Skeletal muscle tissue (tissue), 4 donors: ENCODE measurements around the gene ZNF77. TPM values are rescaled to one million over a fixed set of nuclear protein-coding genes. Genes with fewer than 3 reads are reported as not detected.
"Not testable (repeated sequence)": the region's sequence is repeated elsewhere in the genome, so short reads cannot be mapped to it uniquely, and the experiment has no call there.

Experiments
- H3K27ac ChIP-seq: one replicate; pipeline ENCODE4 v1.7.0; 2013; ENCODE audit warnings: mild to moderate bottlenecking, low read depth, low read length, inconsistent platforms
- H3K27me3 ChIP-seq, 3 donors: one replicate each; pipeline ENCODE4 v1.7.0; 2013; ENCODE audit warnings: low read length in 3 of 3; ENCODE audit not compliant: control insufficient read depth in 3 of 3, insufficient read depth in 3 of 3
- H3K36me3 ChIP-seq, 3 donors: one replicate each; pipeline ENCODE4 v1.7.0; 2013; ENCODE audit warnings: low read length in 3 of 3; ENCODE audit not compliant: control insufficient read depth in 3 of 3, insufficient read depth in 3 of 3
- H3K4me1 ChIP-seq, 3 donors: one replicate each; pipeline ENCODE4 v1.7.0; 2013; ENCODE audit warnings: low read length in 3 of 3, mild to moderate bottlenecking in 3 of 3; ENCODE audit not compliant: control insufficient read depth in 3 of 3, insufficient read depth in 3 of 3
- H3K4me3 ChIP-seq, 3 donors: one replicate each; pipeline ENCODE4 v1.7.0; 2013; ENCODE audit warnings: low read length in 3 of 3
- H3K9ac ChIP-seq, 3 donors: one replicate each; pipeline ENCODE4 v1.7.0; 2013; ENCODE audit warnings: low read length in 3 of 3, mild to moderate bottlenecking in 3 of 3, moderate library complexity in 2 of 3, low read depth in 1 of 3
- H3K9me3 ChIP-seq, 3 donors: one replicate each; pipeline ENCODE4 v1.7.0; 2013; ENCODE audit warnings: low read length in 3 of 3; ENCODE audit not compliant: control insufficient read depth in 3 of 3
- total RNA-seq: library from RNA; depleted of rRNA; stranded (reverse); fragments of >200 nt; gene quantifications from one replicate; pipeline ENCODE4 v1.2.3, GENCODE V29; 2014
- donor health status: Osteomylitis.

ZNF77 gene
- total RNA-seq, 1 donor from 2014 or later: 8.4 TPM

DNA sequence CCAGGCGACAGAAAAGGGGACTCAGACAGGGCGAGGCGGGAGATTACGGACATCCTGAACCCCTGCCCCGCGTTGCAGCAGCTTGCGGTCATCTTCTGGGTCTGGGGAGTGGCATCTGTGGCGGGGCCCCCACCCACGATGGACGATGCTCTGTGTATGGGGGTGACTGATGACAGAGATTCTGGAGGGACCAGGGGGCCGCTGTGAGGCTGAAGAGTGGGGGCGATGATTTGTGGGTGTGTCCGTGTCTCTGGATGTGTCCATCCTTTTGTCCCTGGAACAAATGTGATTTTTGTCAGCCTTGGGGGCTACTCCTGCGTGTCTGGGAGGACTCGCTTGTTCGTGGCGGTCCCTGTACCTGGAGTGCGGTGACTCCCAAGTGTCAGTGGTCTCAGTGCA lies 17.7 kb downstream of the ZNF77 start:
- Histone ChIP-seq H3K36me3 (peaks cover 3 to 8% (median 5%) of the 10 kb centered on the region in 3 donors), H3K4me1 (peaks cover 0 to 3% (median 2%) of the 10 kb centered on the region in 3 donors), H3K4me3 (no peak overlapping the region), H3K27me3 (no peaks in the 10 kb centered on the region), H3K9me3 (peaks cover under 1 to 7% (median 2%) of the 10 kb centered on the region in 3 donors), H3K9ac (no peak overlapping the region), H3K27ac (no peak overlapping the region)

DNA sequence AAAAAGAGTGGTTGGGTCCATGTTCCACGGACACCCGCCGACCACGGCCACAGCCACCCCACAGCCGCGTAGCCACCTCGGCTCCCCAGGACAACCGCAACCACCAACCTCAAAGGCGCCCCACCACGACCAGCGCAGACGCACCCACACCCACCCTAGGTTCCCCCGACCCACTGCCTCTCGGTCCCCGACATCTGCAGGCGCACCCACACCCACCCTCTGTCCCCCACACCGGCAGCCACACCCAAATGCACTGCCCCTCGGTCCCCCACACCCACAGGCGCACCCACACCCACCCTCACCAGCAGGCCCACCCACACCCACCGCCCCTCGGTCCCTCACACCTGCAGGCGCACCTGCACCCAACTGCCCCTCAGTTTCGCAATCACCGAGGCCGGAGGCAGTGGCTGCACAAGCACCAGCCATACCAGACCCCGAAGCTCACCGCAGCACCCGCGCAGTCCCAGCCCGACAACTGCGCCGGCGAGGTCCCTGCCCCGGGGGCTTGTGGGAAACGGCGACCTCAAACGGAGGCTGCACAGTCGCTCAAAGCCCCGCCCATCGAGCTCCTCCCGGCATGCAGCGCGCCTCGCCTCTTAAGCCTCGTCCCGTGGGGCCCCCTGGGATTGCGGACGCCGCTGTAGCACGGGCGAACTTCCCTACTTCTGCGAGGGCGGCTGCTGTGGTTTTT lies 18.3 kb downstream of the ZNF77 start:
- Histone ChIP-seq H3K27ac (no peak overlapping the region), H3K4me3 (no peak overlapping the region), H3K36me3 (peaks cover 1 to 6% (median 5%) of the 10 kb centered on the region in 3 donors), H3K9ac (no peak overlapping the region), H3K9me3 (peaks cover 0 to 5% (median 2%) of the 10 kb centered on the region in 3 donors), H3K4me1 (peaks cover 0 to 3% (median 2%) of the 10 kb centered on the region in 3 donors), H3K27me3 (no peaks in the 10 kb centered on the region)

DNA sequence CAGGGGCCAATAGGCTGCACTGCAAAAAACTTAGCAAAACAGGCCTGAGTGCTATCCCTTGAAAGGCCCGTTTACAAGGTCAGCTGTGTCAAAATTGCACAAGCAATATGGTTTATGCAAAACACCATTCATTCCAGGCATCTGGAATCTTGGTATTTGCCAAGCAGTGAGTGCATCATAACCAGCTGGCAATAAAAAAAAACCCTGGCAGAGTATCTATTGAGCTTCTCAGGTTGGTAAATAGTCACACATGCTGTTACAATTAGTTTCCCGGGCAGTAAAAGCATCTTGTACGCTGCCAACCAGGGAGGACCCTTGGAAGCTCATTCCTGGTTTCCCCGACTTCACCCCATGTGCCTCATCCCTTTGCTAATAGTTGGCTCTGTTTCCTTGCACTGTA lies 21.3 kb downstream of the ZNF77 start:
- Histone ChIP-seq H3K4me1 (peaks cover 0 to 3% (median 2%) of the 10 kb centered on the region in 3 donors), H3K27ac (no peak overlapping the region), H3K36me3 (peaks cover 0 to 9% (median 4%) of the 10 kb centered on the region in 3 donors), H3K9me3 (no peaks in the 10 kb centered on the region), H3K27me3 (no peaks in the 10 kb centered on the region), H3K4me3 (no peak overlapping the region), H3K9ac (no peak overlapping the region)

DNA sequence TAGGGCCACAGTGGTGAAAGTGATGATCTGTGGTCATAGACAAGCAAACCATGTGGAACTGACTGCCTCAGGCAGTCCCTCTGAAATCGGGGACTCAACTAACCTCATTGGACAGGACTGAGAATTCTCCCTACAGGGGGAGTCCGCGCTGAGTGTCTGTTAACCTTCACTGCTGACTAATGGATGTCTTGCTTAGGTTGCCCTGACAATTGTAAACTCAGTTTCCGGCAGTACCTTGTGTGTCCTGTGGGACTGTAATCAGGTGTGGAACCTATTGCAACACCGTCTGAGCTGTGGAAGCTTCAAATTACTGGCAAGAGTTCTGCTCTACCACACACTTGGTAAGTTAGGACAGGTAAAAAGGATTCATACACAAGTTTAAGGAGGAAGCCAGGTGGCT lies 21.8 kb downstream of the ZNF77 start:
- Histone ChIP-seq H3K4me1 (peaks cover 0 to 3% (median 2%) of the 10 kb centered on the region in 3 donors), H3K9ac (no peak overlapping the region), H3K9me3 (peaks cover 0 to 1% (median under 1%) of the 10 kb centered on the region in 3 donors), H3K4me3 (no peak overlapping the region), H3K36me3 (peaks cover 2 to 11% (median 8%) of the 10 kb centered on the region in 3 donors), H3K27ac (no peak overlapping the region), H3K27me3 (no peaks in the 10 kb centered on the region)

DNA sequence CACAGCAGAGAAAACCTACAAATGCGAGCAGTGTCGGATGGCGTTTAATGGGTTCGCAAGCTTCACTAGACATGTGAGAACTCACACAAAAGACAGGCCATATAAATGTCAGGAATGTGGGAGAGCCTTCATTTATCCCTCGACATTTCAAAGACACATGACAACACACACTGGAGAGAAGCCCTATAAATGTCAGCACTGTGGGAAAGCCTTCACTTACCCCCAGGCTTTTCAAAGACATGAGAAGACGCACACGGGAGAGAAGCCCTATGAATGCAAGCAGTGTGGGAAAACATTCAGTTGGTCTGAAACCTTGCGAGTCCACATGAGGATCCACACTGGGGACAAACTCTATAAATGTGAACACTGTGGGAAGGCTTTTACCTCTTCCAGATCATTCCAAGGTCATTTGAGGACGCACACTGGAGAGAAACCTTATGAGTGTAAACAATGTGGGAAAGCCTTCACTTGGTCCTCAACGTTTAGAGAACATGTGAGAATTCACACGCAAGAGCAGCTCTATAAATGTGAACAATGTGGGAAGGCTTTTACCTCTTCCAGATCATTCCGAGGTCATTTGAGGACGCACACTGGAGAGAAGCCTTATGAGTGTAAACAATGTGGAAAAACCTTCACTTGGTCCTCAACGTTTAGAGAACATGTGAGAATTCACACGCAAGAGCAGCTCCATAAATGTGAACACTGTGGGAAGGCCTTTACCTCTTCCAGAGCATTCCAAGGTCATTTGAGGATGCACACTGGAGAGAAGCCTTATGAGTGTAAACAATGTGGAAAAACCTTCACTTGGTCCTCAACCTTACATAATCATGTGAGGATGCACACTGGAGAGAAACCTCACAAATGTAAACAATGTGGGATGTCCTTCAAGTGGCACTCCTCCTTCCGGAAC lies 27.2 kb downstream of the ZNF77 start:
- peaks cover 16 to 29% (median 28%) of the 10 kb centered on the region in 3 donors for H3K36me3 ChIP-seq
- H3K27me3 ChIP-seq: no peaks in the 10 kb centered on the region
- H3K4me1 ChIP-seq: no peaks in the 10 kb centered on the region
- H3K4me3 ChIP-seq: no peak overlapping the region
- no peak overlapping the region for H3K27ac ChIP-seq
- peaks cover 4 to 12% (median 11%) of the 10 kb centered on the region in 3 donors for H3K9me3 ChIP-seq
- H3K9ac ChIP-seq: no peak overlapping the region

DNA sequence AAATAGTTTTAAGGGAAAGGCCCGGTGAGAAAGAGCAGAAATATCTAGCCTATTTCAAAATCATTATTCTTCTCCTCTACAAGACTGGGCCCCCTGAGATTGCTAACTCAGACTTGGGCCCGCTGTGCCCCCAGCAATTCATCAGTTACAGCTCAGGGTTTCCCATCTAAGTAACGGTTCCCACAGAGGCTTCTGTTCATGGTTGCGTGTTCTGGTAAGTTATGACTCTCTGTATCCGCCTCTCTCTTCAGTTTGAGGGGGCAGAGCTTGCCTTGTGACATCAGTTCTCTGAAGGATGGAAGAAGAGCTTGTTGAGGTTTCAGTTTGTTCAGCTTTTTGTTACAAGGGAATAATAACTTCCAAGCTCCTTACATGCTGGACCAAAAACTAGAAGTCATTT lies 32.5 kb downstream of the ZNF77 start:
- peaks cover 4 to 5% (median 5%) of the 10 kb centered on the region in 3 donors for H3K9me3 ChIP-seq
- no peak overlapping the region for H3K9ac ChIP-seq
- H3K27me3 ChIP-seq: no peaks in the 10 kb centered on the region
- no peaks in the 10 kb centered on the region for H3K4me1 ChIP-seq
- H3K4me3 ChIP-seq: no peak overlapping the region
- H3K27ac ChIP-seq: no peak overlapping the region
- H3K36me3 ChIP-seq: peaks cover 7 to 14% (median 11%) of the 10 kb centered on the region in 3 donors

DNA sequence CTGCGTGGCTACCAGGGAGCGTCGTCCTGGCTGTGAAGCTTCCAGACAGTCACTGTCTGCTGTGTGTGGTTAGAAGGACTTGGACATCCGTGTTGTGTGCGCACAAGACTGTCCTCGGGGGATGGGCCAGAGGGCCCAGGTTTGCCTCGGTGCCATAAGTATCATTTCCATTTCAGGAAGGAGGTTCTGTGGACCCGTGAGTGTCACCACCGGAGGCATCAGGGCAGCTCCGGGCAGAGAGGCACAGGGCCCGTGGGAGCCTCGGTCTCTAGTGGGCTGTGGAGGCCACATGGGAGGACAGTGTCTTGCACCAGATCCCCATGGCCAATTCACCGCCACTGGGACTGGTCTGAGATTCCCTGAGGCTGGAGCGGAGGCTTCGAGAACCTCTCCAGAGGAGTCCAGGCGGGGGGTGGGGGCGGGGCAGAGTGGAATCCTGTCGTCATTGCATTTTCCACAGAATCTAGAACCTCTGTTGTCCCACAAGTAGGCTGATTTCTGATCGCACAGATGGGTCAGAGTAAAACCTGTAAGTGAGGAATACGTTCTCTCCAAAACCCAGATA lies 38.1 kb downstream of the ZNF77 start:
- Histone ChIP-seq H3K9ac (no peak overlapping the region), H3K4me3 (no peak overlapping the region), H3K27me3 (no peaks in the 10 kb centered on the region), H3K36me3 (no peaks in the 10 kb centered on the region), H3K9me3 (no peaks in the 10 kb centered on the region), H3K4me1 (peaks cover 0 to 4% (median 3%) of the 10 kb centered on the region in 3 donors), H3K27ac (no peak overlapping the region)

DNA sequence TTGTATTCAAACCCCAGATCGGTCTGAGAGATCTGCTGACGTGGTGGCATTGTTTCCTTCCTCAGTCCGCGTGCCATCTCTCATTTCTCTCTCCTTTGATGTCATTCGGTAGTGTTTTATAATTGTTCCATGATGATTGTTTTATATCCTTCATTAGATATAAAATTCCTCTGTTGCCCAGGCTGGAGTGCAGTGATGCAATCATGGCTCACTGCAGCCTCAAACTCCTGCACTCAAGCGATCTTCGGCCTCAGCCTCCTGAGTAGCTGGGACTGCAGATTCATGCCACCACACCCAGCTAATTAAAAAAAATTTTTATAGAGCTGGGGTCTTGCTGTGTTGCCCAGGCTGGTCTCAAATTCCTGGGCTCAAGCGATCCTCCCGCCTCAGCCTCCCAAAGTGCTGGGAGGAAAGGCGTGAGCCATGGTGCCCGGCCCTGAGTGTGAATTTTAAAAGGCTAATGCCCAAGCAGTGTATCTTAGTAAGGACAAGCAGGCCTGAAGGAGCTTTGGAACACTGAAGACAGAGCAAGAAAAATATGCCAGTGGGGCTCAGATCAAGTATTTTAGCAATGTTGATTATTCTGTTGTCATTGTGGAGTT lies 38.8 kb downstream of the ZNF77 start:
- Histone ChIP-seq H3K9ac (no peak overlapping the region), H3K27ac (no peak overlapping the region), H3K9me3 (no peaks in the 10 kb centered on the region), H3K36me3 (no peaks in the 10 kb centered on the region), H3K4me1 (peaks cover 0 to 5% (median 4%) of the 10 kb centered on the region in 3 donors), H3K4me3 (no peak overlapping the region), H3K27me3 (no peaks in the 10 kb centered on the region)

DNA sequence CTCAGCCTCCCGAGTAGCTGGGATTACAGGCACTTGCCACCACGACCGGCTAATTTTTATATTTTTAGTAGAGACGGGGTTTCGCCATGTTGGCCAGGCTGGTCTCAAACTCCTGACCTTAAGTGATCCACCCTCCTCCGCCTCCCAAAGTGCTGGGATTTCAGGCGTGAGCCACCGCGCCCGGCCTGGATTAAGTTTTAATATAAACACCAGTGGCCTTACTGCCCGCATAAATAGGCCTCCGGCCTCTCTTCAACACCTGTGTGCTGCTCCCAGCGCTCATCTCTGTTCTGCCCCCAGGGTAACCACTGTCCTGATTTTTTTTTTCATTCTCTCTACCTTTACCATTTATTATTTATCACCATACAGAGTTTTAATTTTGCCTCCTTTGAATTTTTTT lies 41.4 kb downstream of the ZNF77 start:
- H3K27me3 ChIP-seq, H3K36me3 ChIP-seq, H3K27ac ChIP-seq, H3K4me1 ChIP-seq, H3K4me3 ChIP-seq, H3K9ac ChIP-seq, H3K9me3 ChIP-seq: not testable (repeated sequence)
